ENCODE measurements around the gene PROSER2. TPM values are rescaled to one million over a fixed set of nuclear protein-coding genes. Genes with fewer than 3 reads are reported as not detected.
A peak's percentile ranks its signal among the peaks of the same experiment; 100 is the strongest.

The PROSER2 gene
- total and polyA plus RNA-seq, 9 of the 15 experiments (the other 6 are each of a cell fraction or from before 2014, with no cell fraction given) = 0.62 to 14.8 (median 2.9) TPM

DNA sequence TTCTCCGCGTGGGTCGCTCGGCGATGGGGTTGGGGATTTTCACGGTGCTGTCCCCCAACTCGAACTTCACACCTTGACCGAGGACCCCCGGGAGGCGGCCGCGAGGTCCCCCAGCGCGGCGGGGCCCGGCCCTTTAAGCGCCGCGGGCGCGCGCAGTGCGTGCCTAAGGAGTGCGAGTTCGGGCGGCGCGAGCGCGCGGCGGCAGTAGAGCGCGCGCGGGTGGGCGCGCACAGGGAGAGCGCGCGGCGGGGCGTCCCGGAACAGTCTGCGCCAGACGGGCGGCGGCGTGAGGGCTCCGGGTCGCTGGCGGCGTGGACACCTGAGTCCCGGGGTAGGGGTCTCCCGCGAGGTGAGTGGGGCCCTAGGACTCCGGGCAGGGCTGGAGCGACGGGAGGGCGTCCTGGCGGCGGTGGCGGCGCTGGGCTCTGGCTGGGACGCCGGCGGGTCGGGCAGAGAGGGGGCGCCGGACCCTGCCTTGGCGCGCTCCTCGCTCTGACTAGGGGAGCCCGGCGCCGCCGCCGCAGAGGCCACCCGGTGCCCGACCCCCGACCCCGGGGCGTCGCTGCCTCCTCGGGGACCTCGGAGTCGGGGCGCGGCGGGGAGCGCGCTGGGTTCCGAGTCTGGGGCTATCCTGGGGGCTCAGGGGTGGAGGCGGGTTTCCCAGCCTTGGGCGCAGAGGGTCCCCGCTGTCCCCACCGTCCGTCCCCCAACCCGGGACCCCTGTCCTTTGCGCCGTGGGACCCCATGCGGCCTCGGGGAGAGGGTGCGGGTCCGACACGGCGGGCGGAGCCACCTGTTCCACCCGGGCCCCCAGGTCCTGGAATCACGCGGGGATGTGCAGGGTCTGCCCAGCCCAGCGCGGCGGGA lies at the start of gene PROSER2 (continued):
- TF ChIP-seq CTCF (IDR thresholded peaks at IDR 0.05 in 2 of 3, conservative IDR thresholded peaks at IDR 0.05 in 1 of 3; ENCODE audit: insufficient read depth in 2 of 3, low read depth in 1 of 3, low read length in 3 of 3) = 0 out of 6 replicates have a peak, but pooled peaks of 1 of the 3 experiments have one; percentile 13
- peak; percentile 79; the same call in 1 of the 2 replicates for TF ChIP-seq RB1 (IDR thresholded peaks at IDR 0.05; ENCODE audit: low read depth)
- peak; percentile 32 for TF ChIP-seq CTCFL (IDR thresholded peaks at IDR 0.05; ENCODE audit: borderline replicate concordance, insufficient read depth, low read depth, low read length, poor library complexity, severe bottlenecking)
- peak; percentile 82 for TF ChIP-seq ZNF175 (CRISPR knock-in tag; IDR thresholded peaks at IDR 0.05; ENCODE audit: low read depth)
- TF ChIP-seq CXXC5 (CRISPR knock-in tag; IDR thresholded peaks at IDR 0.05) = peak; percentile 82
- no peak for TF ChIP-seq RBM15 (IDR thresholded peaks at IDR 0.05; ENCODE audit: insufficient read depth, low read length)
- peak; percentile 49; the same call in 1 of the 2 replicates for TF ChIP-seq ZNF263 (CRISPR knock-in tag; IDR thresholded peaks at IDR 0.05; ENCODE audit: borderline replicate concordance)
- no peak for TF ChIP-seq CREB5 (CRISPR knock-in tag; IDR thresholded peaks at IDR 0.05)
- TF ChIP-seq SAFB (IDR thresholded peaks at IDR 0.05; ENCODE audit: borderline replicate concordance, low read depth, low read length) = 0 out of 2 replicates have a peak, but pooled peaks have one; percentile 36
- TF ChIP-seq, protein P1, sequence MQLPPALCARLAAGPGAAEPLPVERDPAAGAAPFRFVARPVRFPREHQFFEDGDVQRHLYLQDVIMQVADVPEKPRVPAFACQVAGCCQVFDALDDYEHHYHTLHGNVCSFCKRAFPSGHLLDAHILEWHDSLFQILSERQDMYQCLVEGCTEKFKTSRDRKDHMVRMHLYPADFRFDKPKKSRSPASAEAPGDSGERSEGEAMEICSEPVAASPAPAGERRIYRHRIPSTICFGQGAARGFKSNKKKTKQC (CRISPR knock-in tag; IDR thresholded peaks at IDR 0.05) = no peak
- no peak for TF ChIP-seq TAF15 (IDR thresholded peaks at IDR 0.05; ENCODE audit: low read depth, low read length)
- peak; percentile 70 for TF ChIP-seq POLR2AphosphoS5 (IDR thresholded peaks at IDR 0.05; ENCODE audit: control insufficient read depth, insufficient read depth, low read depth, low read length)
- TF ChIP-seq RBFOX2 (IDR thresholded peaks at IDR 0.05; ENCODE audit: low read depth, low read length) = peak; percentile 85
- TF ChIP-seq ZNF644 (tag; IDR thresholded peaks at IDR 0.05; ENCODE audit: low read depth) = peak; percentile 91
- no peak for TF ChIP-seq NR4A1 (CRISPR knock-in tag; IDR thresholded peaks at IDR 0.05)
- TF ChIP-seq NR4A1 (tag; IDR thresholded peaks at IDR 0.05) = peak; percentile 67; the same call in 1 of the 2 replicates
- TF ChIP-seq PYGO2 (tag; IDR thresholded peaks at IDR 0.05) = no peak
- TF ChIP-seq TAF1 (IDR thresholded peaks at IDR 0.05; ENCODE audit: control insufficient read depth, extremely low read depth, insufficient read depth, low read length, severe bottlenecking) = peak; percentile 75
- peak; percentile 82; the same call in 1 of the 2 replicates for TF ChIP-seq PHF8 (IDR thresholded peaks at IDR 0.05; ENCODE audit: borderline replicate concordance, low read length)
- TF ChIP-seq PCBP2 (IDR thresholded peaks at IDR 0.05; ENCODE audit: low read depth, low read length, poor library complexity, severe bottlenecking) = no peak
